Gastrocnemius medialis (tissue), 4 donors: ENCODE measurements around the gene CKB. TPM values are rescaled to one million over a fixed set of nuclear protein-coding genes. Genes with fewer than 3 reads are reported as not detected.

Source experiments
- ATAC-seq, 2 donors: fragments of 150-250 bp; one replicate each; pipeline ENCODE4 v1.9.1; 2016
- DNase-seq, 2 donors: peaks; one replicate each; pipeline ENCODE4 v3.0.0-alpha.2; 2019
- H3K27ac ChIP-seq, 4 donors: fragments of 200-600 bp; sonication (generic); 1 replicate in 1 of 4; 2 replicates in 3 of 4; pipeline ENCODE4 v1.5.1; 2016 to 2018; ENCODE audit warnings: mild to moderate bottlenecking in 2 of 4, moderate library complexity in 1 of 4
- H3K27me3 ChIP-seq, 3 donors: fragments of 200-600 bp; sonication (generic) in 2 of 3; 1 replicate in 1 of 3; 2 replicates in 2 of 3; pipeline versions ENCODE4 v1.5.1 to v1.6.0; 2016 to 2019; ENCODE audit warnings: mild to moderate bottlenecking in 1 of 3, moderate library complexity in 1 of 3
- H3K36me3 ChIP-seq, 2 donors: fragments of 200-600 bp; sonication (generic) in 1 of 2; one replicate each; pipeline ENCODE4 v1.5.1; 2017 to 2018
- H3K4me1 ChIP-seq, 2 donors: fragments of 200-600 bp; sonication (generic) in 1 of 2; one replicate each; pipeline ENCODE4 v1.5.1; 2016 to 2017; ENCODE audit warnings: mild to moderate bottlenecking in 2 of 2
- H3K4me3 ChIP-seq, 4 donors: fragments of 200-600 bp; sonication (generic) in 3 of 4; 1 replicate in 1 of 4; 2 replicates in 3 of 4; pipeline ENCODE4 v1.5.1; 2016 to 2019; ENCODE audit warnings: mild to moderate bottlenecking in 2 of 4
- H3K9me3 ChIP-seq, 3 donors: fragments of 200-600 bp; sonication (generic) in 2 of 3; 1 replicate in 1 of 3; 2 replicates in 2 of 3; pipeline ENCODE4 v1.5.1; 2016 to 2019
- POLR2A ChIP-seq, 2 donors: fragments of 450-650 bp; IDR thresholded peaks; one replicate each; pipeline ENCODE4 v1.6.1; 2017; ENCODE audit warnings: antibody characterized with exemption in 2 of 2, mild to moderate bottlenecking in 2 of 2, moderate library complexity in 2 of 2
- in situ Hi-C, 4 donors: fragments of 200-750 bp; cut with MboI; loops; one replicate each; pipeline versions ENCODE4 v1.15.0 to v1.8.0; 2017; ENCODE audit warnings: low sequenced_read_pairs in 4 of 4
- intact Hi-C: fragments of 100-400 bp; cut with DNase I; formaldehyde crosslinking; loops from one replicate; pipeline ENCODE4 v1.15.1; 2023; ENCODE audit warnings: low total_unique reads
- total RNA-seq, 4 donors: library from RNA; depleted of rRNA; stranded (reverse); fragments of >200 nt; gene quantifications; one replicate each; pipeline versions ENCODE4 v1.1.0 to v1.2.3, GENCODE V29; 2016
- TF ChIP-seq, protein P1 (sequence below), 5 experiments: fragments of 450-650 bp in 3 of 5; fragments of 200-600 bp in 2 of 5; sonication (generic) in 2 of 5; IDR thresholded peaks in 4 of 5; conservative IDR thresholded peaks in 1 of 5; 1 replicate in 4 of 5; 2 replicates in 1 of 5; pipeline ENCODE4 v1.5.1; 2016 to 2019; ENCODE audit warnings: antibody characterized with exemption in 5 of 5, mild to moderate bottlenecking in 3 of 5, moderate library complexity in 3 of 5

CKB gene
- total RNA-seq: 100 to 1,000 TPM in 1 of 4 donors, 10 to 100 TPM in 3; 20.7 to 110 (median 43.4) TPM

DNA sequence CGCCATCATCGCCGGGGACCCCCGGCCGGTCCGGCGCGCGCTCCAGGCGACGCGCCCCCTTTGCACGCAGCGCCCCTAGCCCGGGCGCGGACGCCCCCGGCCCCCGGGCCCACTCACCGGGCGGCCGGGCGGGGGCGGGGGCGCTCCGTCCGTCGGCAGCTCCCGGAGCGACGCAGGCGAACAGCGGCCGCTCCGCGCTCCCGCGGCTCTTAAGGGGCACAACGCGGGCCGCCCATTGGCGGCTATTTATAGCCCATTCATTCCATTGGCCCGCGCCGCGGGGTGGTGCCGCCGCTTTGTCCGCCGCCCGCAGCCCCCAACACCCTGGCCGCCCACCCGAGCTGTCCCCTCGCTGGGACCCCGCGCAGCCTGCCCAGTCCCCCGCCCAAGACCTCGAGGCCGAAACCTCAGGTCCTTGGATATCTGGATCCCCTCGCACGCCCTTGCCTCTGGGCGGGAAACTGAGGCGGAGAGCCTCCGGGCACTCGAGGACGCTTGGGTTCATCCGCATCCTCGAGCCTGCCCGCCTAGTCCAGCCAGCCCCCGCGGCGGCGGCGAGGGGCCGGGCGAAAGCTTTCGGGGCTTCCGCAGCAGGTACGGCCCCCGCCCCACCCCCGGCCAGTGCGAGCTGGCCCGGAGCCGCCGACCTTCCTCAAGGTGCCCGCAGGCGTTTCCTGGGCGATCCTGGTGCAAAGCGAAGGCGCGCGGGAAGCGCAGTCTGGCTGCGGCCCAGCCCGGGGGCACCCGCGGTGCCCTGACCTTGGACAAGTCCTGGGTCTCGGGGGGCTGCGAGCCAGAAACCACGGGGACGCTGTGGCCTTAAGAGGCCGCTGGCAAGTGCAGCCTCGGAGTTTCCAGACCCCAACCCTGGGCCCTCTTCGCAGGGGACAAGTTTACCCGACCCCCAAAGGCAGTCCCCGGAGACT, at the start of gene CKB:
CKB (minus strand) TSS at position 182 of the 926 bp plus-strand sequence. CDS start 337 bp downstream, outside the sequence.
- ATAC-seq: peak; percentile 33 to 38
- Histone ChIP-seq H3K4me3 (peak within 1 kb of the TSS; percentile 50 to 68 (median 56)), H3K4me1 (peaks cover 15 to 21% of the 10 kb centered on the region in 2 donors), H3K27ac (peak within 1 kb of the TSS; percentile 18 to 66 (median 38)), H3K9me3 (no peaks in the 10 kb centered on the region), H3K36me3 (no peaks in the 10 kb centered on the region), H3K27me3 (peaks cover 0 to 23% (median 7%) of the 10 kb centered on the region in 3 donors)
- in situ Hi-C loops (no loop called here), intact Hi-C loops (no loop called here)
- TF ChIP-seq POLR2A (IDR thresholded peaks at IDR 0.05): peak; percentile 74 to 79
- TF ChIP-seq, protein P1, sequence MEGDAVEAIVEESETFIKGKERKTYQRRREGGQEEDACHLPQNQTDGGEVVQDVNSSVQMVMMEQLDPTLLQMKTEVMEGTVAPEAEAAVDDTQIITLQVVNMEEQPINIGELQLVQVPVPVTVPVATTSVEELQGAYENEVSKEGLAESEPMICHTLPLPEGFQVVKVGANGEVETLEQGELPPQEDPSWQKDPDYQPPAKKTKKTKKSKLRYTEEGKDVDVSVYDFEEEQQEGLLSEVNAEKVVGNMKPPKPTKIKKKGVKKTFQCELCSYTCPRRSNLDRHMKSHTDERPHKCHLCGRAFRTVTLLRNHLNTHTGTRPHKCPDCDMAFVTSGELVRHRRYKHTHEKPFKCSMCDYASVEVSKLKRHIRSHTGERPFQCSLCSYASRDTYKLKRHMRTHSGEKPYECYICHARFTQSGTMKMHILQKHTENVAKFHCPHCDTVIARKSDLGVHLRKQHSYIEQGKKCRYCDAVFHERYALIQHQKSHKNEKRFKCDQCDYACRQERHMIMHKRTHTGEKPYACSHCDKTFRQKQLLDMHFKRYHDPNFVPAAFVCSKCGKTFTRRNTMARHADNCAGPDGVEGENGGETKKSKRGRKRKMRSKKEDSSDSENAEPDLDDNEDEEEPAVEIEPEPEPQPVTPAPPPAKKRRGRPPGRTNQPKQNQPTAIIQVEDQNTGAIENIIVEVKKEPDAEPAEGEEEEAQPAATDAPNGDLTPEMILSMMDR (IDR thresholded peaks at IDR 0.05 in 4 of 5, conservative IDR thresholded peaks at IDR 0.05 in 1 of 5): no peak
- peak in 1 of 2 donors; percentile 66 for DNase-seq

DNA sequence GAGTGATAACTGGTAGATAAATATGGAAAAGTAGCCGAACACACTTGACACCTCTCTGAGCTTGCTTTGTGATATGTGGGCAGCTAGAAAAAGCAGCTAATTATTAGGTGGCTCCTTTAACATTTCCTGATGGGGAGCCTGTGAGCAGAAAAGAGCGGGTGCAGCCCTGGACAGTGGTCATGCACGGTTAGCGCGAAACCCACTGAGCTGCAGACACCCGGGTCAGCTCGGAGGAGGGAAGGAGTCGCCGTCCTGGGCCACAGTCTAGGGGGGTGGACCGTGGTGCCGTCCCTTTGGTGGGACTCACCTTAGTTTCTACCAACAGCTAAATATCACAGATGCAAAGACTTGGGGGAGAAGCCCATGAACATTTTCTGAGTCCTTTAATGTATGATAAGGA, 46.8 kb upstream of the CKB start:
- Histone ChIP-seq H3K27me3 (no peaks in the 10 kb centered on the region), H3K4me3 (no peak overlapping the region), H3K4me1 (peaks cover 2 to 18% of the 10 kb centered on the region in 2 donors), H3K27ac (no peak overlapping the region), H3K9me3 (no peaks in the 10 kb centered on the region), H3K36me3 (peaks cover 0 to 17% of the 10 kb centered on the region in 2 donors)
- ATAC-seq (no peak), DNase-seq (no peak)
- intact Hi-C loops: no loop called here
- TF ChIP-seq, protein P1 (IDR thresholded peaks at IDR 0.05 in 4 of 5, conservative IDR thresholded peaks at IDR 0.05 in 1 of 5): no peak
- no peak for TF ChIP-seq POLR2A (IDR thresholded peaks at IDR 0.05)
- in situ Hi-C loops: loop anchor here in 1 of 4 donors (25.0 kb wide), 1 partner anchor 343 kb away; a partner anchor contains a TSS

GRCh38 chr14:103568952-103569351, 46.3 kb upstream of the CKB start:
- Histone ChIP-seq H3K9me3 (no peaks in the 10 kb centered on the region), H3K27me3 (no peaks in the 10 kb centered on the region), H3K4me1 (peaks cover 6 to 22% of the 10 kb centered on the region in 2 donors), H3K36me3 (peaks cover 0 to 12% of the 10 kb centered on the region in 2 donors), H3K27ac (no peak overlapping the region), H3K4me3 (no peak overlapping the region)
- no peak for TF ChIP-seq POLR2A (IDR thresholded peaks at IDR 0.05)
- TF ChIP-seq, protein P1 (IDR thresholded peaks at IDR 0.05 in 4 of 5, conservative IDR thresholded peaks at IDR 0.05 in 1 of 5): no peak
- ATAC-seq (no peak), DNase-seq (no peak)
- intact Hi-C loops: no loop called here
- in situ Hi-C loops: loop anchor here in 1 of 4 donors (25.0 kb wide), 1 partner anchor 343 kb away; a partner anchor contains a TSS

- peaks cover 0 to 18% of the 10 kb centered on the region in 2 donors for H3K36me3 ChIP-seq
- H3K4me3 ChIP-seq: peak overlapping the region; percentile 80 to 99 (median 92)
- H3K27me3 ChIP-seq: no peaks in the 10 kb centered on the region
- intact Hi-C loops: loop anchor here (2.0 to 5.0 kb wide), 3 partner anchors 65 to 283 kb away; partner anchors contain the start of genes KLC1, PPP1R13B, XRCC3 and ZFYVE21
- peaks cover 38 to 55% of the 10 kb centered on the region in 2 donors for H3K4me1 ChIP-seq
- peak overlapping the region in 3 of 4 donors; percentile 90 to 97 (median 95) for H3K27ac ChIP-seq
- in situ Hi-C loops: loop anchor here in 1 of 4 donors (25.0 kb wide), 1 partner anchor 348 kb away; a partner anchor contains a TSS
- ATAC-seq: no peak
- no peak for TF ChIP-seq POLR2A (IDR thresholded peaks at IDR 0.05)
- TF ChIP-seq, protein P1 (IDR thresholded peaks at IDR 0.05 in 4 of 5, conservative IDR thresholded peaks at IDR 0.05 in 1 of 5): no peak
- no peaks in the 10 kb centered on the region for H3K9me3 ChIP-seq
- DNase-seq: no peak
Measured at GRCh38 chr14:103563844-103564505, 41.3 kb upstream of the CKB start.
